ENCODE results near the gene UGP2. TPM values are rescaled to one million over a fixed set of nuclear protein-coding genes. Genes with fewer than 3 reads are reported as not detected.
"Not testable (repeated sequence)": the region's sequence is repeated elsewhere in the genome, so short reads cannot be mapped to it uniquely, and the experiment has no call there.

The UGP2 gene
- total RNA-seq, 2 donors from 2014 or later = 204 to 209 TPM

DNA sequence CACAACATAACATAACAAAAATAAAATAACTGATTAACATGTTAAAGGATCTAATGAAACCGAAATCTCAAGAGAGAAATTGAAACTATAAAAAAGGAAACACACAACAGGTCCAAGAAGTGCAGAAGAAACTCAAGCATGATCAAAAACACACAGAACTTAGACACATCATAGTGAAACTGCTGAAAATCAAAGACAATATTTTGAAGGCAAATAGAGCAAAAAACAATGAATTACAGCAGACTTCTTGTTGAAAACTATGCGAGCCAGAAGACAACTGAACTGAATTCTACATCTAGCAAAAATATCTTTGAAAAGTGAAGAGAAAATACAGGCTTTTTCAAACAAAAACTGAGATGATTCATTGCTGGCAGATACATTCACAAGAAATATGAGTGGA, 61.3 kb downstream of the UGP2 start:
- Histone ChIP-seq H3K27ac (no peak overlapping the region), H3K9me3 (peaks cover 0 to 12% of the 10 kb centered on the region in 2 donors), H3K4me3 (no peak overlapping the region), H3K4me1 (no peaks in the 10 kb centered on the region), H3K36me3 (peaks cover 32% of the 10 kb centered on the region), H3K27me3 (no peaks in the 10 kb centered on the region)
- TF ChIP-seq, protein P1, sequence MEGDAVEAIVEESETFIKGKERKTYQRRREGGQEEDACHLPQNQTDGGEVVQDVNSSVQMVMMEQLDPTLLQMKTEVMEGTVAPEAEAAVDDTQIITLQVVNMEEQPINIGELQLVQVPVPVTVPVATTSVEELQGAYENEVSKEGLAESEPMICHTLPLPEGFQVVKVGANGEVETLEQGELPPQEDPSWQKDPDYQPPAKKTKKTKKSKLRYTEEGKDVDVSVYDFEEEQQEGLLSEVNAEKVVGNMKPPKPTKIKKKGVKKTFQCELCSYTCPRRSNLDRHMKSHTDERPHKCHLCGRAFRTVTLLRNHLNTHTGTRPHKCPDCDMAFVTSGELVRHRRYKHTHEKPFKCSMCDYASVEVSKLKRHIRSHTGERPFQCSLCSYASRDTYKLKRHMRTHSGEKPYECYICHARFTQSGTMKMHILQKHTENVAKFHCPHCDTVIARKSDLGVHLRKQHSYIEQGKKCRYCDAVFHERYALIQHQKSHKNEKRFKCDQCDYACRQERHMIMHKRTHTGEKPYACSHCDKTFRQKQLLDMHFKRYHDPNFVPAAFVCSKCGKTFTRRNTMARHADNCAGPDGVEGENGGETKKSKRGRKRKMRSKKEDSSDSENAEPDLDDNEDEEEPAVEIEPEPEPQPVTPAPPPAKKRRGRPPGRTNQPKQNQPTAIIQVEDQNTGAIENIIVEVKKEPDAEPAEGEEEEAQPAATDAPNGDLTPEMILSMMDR (IDR thresholded peaks at IDR 0.05) = no peak
- no peak for DNase-seq (ENCODE audit: low spot score)

DNA sequence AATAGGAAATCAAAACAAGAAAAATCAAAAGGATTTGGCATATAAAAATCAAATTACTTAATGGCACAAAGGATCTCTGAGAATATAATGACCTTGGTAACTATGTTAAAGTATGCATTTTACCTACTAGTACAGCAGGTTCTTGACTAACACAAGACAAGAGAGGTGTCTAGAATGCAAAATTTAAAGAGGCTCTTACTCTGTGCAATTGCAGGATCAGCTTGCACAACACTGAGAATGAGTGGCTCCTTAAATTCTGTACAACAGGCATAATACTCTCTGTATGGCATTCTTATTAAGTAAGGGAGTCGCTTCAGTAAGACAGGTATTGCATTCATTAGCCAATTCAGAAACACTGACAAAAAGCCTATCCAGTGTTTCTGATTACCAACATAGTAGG, 72.6 kb downstream of the UGP2 start:
- Histone ChIP-seq H3K36me3 (peaks cover 33% of the 10 kb centered on the region), H3K27ac (no peak overlapping the region), H3K4me1 (no peaks in the 10 kb centered on the region), H3K9me3 (no peaks in the 10 kb centered on the region), H3K27me3 (no peaks in the 10 kb centered on the region), H3K4me3 (no peak overlapping the region)
- no peak for DNase-seq (ENCODE audit: low spot score)
- TF ChIP-seq, protein P1 (IDR thresholded peaks at IDR 0.05) = no peak

DNA sequence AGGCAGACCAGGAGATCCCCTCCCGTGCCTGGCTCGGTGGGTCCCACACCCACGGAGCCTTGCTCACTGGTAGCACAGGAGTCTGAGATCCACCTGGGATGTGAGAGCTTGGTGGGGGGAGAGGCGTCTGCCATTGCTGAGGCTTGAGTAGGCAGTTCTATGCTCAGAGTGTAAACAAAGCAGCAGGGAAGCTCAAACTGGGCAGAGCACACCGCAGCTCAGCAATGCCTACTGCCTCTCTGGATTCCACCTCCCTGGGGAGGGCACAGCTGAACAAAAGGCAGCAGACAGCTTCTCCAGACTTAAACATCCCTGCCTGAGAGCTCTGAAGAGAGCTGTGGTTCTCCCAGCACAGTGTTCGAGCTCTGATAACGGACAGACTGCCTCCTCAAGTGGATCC, 85.1 kb downstream of the UGP2 start:
- H3K27ac ChIP-seq = no peak overlapping the region
- no peaks in the 10 kb centered on the region for H3K27me3 ChIP-seq
- H3K36me3 ChIP-seq = peaks cover 1% of the 10 kb centered on the region
- H3K4me3 ChIP-seq = no peak overlapping the region
- no peak for DNase-seq (ENCODE audit: low spot score)
- no peaks in the 10 kb centered on the region for H3K4me1 ChIP-seq
- TF ChIP-seq, protein P1 (IDR thresholded peaks at IDR 0.05) = no peak
- no peaks in the 10 kb centered on the region for H3K9me3 ChIP-seq

DNA sequence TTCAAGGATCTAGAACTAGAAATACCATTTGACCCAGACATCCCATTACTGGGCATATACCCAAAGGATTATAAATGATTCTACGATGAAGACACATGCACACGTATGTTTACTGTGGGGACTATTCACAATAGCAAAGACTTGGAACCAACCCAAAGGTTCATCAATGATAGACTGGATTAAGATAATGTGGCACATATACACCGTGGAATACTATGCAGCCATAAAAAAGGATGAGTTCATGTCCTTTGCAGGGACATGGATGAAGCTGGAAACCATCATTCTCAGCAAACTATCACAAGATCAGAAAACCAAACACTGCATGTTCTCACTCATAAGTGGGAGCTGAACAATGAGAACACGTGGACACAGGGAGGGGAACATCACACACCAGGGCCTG, 90.4 kb downstream of the UGP2 start:
- H3K9me3 ChIP-seq; H3K4me1 ChIP-seq; H3K36me3 ChIP-seq; H3K27ac ChIP-seq; H3K4me3 ChIP-seq; DNase-seq (ENCODE audit: low spot score); H3K27me3 ChIP-seq: not testable (repeated sequence)

Other genes starting within 250 kb of the UGP2 start
- gene VPS54, start 177.5 kb downstream of the UGP2 start, total RNA-seq = 10 to 100 TPM; 10.9 to 12.5 TPM